ENCODE measurements around the gene FBXO22.
"Not testable (repeated sequence)": the region's sequence is repeated elsewhere in the genome, so short reads cannot be mapped to it uniquely, and the experiment has no call there.

Gene FBXO22

DNA sequence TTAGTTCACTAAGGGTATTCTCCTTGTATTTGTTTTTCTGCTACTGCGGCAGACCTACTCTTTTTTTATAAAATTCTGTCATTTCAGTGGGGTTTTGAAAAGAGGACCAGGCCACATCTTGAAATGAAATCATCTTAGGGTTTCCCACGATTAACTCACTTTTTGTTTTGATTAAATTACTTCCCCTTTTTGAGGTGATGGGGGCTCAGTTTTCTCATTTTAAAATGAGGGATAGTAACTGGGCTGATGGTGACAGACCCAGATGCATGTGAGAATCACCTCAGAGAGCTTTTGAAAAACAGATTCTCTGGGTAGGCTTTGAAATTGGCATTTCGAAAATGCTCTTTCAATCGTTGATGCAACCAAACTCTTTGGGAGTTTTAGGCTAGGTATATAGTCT lies 36.2 kb upstream of the FBXO22 start:
- no peak for TF ChIP-seq ELF4 (IDR thresholded peaks at IDR 0.05)
- TF ChIP-seq FOXM1 (IDR thresholded peaks at IDR 0.05; ENCODE audit: borderline replicate concordance), result no peak
- TF ChIP-seq ZNF384 (IDR thresholded peaks at IDR 0.05), result no peak
- no peak for TF ChIP-seq CTBP1 (IDR thresholded peaks at IDR 0.05; ENCODE audit: borderline replicate concordance)
- TF ChIP-seq TARDBP (IDR thresholded peaks at IDR 0.05), result no peak
- no peak for TF ChIP-seq NFRKB (IDR thresholded peaks at IDR 0.05)
- no peak for TF ChIP-seq FOXK2 (IDR thresholded peaks at IDR 0.05)
- TF ChIP-seq, protein P1, sequence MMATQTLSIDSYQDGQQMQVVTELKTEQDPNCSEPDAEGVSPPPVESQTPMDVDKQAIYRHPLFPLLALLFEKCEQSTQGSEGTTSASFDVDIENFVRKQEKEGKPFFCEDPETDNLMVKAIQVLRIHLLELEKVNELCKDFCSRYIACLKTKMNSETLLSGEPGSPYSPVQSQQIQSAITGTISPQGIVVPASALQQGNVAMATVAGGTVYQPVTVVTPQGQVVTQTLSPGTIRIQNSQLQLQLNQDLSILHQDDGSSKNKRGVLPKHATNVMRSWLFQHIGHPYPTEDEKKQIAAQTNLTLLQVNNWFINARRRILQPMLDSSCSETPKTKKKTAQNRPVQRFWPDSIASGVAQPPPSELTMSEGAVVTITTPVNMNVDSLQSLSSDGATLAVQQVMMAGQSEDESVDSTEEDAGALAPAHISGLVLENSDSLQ (IDR thresholded peaks at IDR 0.05), result no peak
- no peak for TF ChIP-seq BHLHE40 (IDR thresholded peaks at IDR 0.05; ENCODE audit: borderline replicate concordance)
- TF ChIP-seq SP1 (IDR thresholded peaks at IDR 0.05), result no peak
- no peak for TF ChIP-seq ARNT (IDR thresholded peaks at IDR 0.05)
- no peak for TF ChIP-seq HDGF (IDR thresholded peaks at IDR 0.05; ENCODE audit: borderline replicate concordance)
- TF ChIP-seq L3MBTL2 (conservative IDR thresholded peaks at IDR 0.05), result no peak
- TF ChIP-seq LEF1 (IDR thresholded peaks at IDR 0.05; ENCODE audit: borderline replicate concordance), result no peak
- no peak for TF ChIP-seq SUZ12 (IDR thresholded peaks at IDR 0.05)
- no peak for TF ChIP-seq FOXA1 (IDR thresholded peaks at IDR 0.05)
- ChIA-PET CTCF (no interaction called here), POLR2A (interaction anchor here (0.7 kb wide), 1 partner anchor 25 kb away, joined by 3 read pairs; the partner anchor contains the start of gene UBE2Q2)
- no peak for DNase-seq (ENCODE audit: extremely low spot score)

DNA sequence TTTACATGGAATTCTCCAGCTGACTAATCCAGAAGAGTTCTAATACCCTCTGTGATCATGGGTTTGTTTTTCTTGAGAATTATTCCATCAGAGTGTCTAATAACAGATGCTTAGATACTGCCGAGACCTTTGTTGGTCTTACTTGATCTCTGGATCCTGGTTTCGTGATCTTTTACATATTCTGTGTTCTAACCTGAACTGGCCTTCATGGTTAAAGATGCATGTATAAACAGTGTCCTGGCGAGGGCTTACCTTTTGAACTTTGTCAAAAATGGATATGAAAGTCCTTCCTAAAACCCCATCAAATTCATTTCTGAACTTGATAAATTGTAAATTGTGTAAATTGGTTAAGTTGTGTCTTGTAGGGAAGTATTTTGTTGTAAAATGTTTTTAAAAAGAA lies 35.7 kb upstream of the FBXO22 start:
- no peak for DNase-seq (ENCODE audit: extremely low spot score)
- TF ChIP-seq HDGF (IDR thresholded peaks at IDR 0.05; ENCODE audit: borderline replicate concordance) (no peak), FOXA1 (IDR thresholded peaks at IDR 0.05) (no peak), BHLHE40 (IDR thresholded peaks at IDR 0.05; ENCODE audit: borderline replicate concordance) (no peak), SUZ12 (IDR thresholded peaks at IDR 0.05) (no peak), FOXK2 (IDR thresholded peaks at IDR 0.05) (no peak), L3MBTL2 (conservative IDR thresholded peaks at IDR 0.05) (no peak), CTBP1 (IDR thresholded peaks at IDR 0.05; ENCODE audit: borderline replicate concordance) (no peak), FOXM1 (IDR thresholded peaks at IDR 0.05; ENCODE audit: borderline replicate concordance) (no peak), ELF4 (IDR thresholded peaks at IDR 0.05) (no peak), LEF1 (IDR thresholded peaks at IDR 0.05; ENCODE audit: borderline replicate concordance) (no peak), SP1 (IDR thresholded peaks at IDR 0.05) (no peak)
- ChIA-PET POLR2A (interaction anchor here (0.7 kb wide), 1 partner anchor 25 kb away, joined by 3 read pairs; the partner anchor contains the start of gene UBE2Q2), CTCF (no interaction called here)

DNA sequence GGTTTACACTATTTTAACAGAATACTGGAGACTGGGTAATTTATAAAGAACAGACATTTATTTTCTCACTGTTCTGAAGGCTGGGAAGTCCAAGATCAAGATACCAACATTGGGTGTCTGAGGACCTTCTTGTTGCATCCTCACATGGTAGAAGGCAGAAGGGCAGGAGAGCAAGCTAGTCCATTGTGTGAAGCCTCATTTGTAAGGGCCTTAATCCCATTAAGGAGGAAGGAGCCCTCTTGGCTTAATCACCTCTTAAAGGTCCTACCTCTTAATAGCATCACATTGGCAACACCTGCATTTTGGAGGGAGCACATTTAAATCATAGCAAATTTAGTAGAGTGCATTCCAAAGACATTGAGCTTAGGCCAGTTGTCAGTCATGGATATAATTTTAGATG lies 34.2 kb upstream of the FBXO22 start:
- POLR2A ChIA-PET, result no interaction called here
- CTCF ChIA-PET, result interaction anchor here (0.9 kb wide), 1 partner anchor 22 kb away, joined by 3 read pairs; no protein-coding TSS in a partner anchor
- DNase-seq (ENCODE audit: extremely low spot score), result no peak
- TF ChIP-seq FOXA1 (IDR thresholded peaks at IDR 0.05) (no peak), HDGF (IDR thresholded peaks at IDR 0.05; ENCODE audit: borderline replicate concordance) (no peak), TARDBP (IDR thresholded peaks at IDR 0.05) (no peak)

DNA sequence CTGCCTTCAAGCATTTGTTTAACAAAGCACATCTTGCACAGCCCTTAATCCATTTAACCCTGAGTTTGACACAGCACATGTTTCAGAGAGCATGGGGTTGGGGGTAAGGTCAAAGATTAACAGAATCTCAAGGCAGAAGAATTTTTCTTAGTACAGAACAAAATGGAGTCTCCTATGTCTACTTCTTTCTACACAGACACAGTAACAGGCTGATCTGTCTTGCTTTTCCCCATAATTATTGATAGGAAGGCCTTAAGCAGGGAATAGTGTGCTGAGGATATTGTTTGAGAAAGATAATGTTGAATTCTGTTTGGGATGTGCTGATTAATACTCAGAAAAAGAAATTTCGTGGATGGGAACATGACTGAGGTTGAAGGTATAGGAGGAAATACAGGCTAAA lies 32.1 kb upstream of the FBXO22 start:
- DNase-seq (ENCODE audit: extremely low spot score); CTCF ChIA-PET; POLR2A ChIA-PET: not testable (repeated sequence)

DNA sequence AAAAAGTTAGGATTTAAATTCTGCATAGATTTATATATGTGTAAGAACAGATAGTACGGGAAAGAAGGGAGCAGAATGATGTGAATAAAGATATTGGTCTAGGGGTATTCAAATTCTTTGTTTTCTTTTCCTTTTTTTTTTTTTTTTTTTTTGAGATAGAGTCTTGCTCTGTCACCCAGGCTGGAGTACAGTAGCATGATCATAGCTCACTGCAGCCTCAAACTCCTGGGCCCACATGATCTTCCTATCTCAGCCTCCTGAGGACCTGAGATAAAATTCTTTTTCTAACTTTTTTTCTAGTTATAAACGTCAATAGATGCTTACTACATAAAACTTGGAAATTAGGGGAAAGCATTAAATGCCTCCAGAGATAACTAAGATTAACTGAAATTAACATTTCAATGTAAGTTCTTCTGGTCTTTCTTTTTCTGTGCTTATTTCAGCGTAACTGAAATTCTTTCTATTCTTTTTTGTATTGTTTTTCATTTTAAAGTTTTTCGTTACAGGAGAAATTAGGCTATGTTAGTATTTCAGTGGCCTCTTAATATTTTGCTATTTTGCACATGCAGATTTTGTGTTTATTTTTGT lies 31.2 kb upstream of the FBXO22 start:
- POLR2A ChIA-PET, result no interaction called here
- TF ChIP-seq ELF4 (IDR thresholded peaks at IDR 0.05), result no peak
- TF ChIP-seq FOXK2 (IDR thresholded peaks at IDR 0.05), result no peak
- no peak for TF ChIP-seq BHLHE40 (IDR thresholded peaks at IDR 0.05; ENCODE audit: borderline replicate concordance)
- no peak for TF ChIP-seq ARNT (IDR thresholded peaks at IDR 0.05)
- no peak for TF ChIP-seq CTBP1 (IDR thresholded peaks at IDR 0.05; ENCODE audit: borderline replicate concordance)
- TF ChIP-seq L3MBTL2 (conservative IDR thresholded peaks at IDR 0.05), result no peak
- no peak for TF ChIP-seq HDGF (IDR thresholded peaks at IDR 0.05; ENCODE audit: borderline replicate concordance)
- no peak for TF ChIP-seq LEF1 (IDR thresholded peaks at IDR 0.05; ENCODE audit: borderline replicate concordance)
- DNase-seq (ENCODE audit: extremely low spot score), result no peak
- CTCF ChIA-PET, result no interaction called here

DNA sequence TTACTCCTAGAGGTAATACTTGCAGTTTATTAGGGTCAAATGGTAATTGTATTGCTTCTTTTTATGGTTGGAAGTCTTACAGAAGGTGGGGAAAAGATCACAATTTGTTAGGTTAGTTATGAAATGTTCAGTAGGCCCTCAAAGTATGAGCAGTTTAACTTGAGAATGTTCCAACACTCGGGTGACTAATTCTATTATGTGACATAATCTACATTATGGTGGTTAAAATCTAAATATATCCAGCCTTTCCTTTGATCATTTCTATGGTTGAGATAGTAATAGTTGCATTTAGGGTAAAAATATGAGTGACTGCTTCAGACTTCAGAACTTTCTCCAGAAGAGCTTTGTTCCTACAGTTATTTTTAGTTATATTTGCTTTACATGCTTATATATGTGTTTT lies 19.6 kb upstream of the FBXO22 start:
- TF ChIP-seq SUZ12 (IDR thresholded peaks at IDR 0.05) (no peak), ELF4 (IDR thresholded peaks at IDR 0.05) (no peak), FOXM1 (IDR thresholded peaks at IDR 0.05; ENCODE audit: borderline replicate concordance) (no peak)
- no peak for DNase-seq (ENCODE audit: extremely low spot score)
- ChIA-PET POLR2A (interaction anchor here (1.1 kb wide), 1 partner anchor 20 kb away, joined by 3 read pairs; no protein-coding TSS in a partner anchor), CTCF (interaction anchor here (0.9 kb wide), 1 partner anchor 40 kb away, joined by 3 read pairs; no protein-coding TSS in a partner anchor)

DNA sequence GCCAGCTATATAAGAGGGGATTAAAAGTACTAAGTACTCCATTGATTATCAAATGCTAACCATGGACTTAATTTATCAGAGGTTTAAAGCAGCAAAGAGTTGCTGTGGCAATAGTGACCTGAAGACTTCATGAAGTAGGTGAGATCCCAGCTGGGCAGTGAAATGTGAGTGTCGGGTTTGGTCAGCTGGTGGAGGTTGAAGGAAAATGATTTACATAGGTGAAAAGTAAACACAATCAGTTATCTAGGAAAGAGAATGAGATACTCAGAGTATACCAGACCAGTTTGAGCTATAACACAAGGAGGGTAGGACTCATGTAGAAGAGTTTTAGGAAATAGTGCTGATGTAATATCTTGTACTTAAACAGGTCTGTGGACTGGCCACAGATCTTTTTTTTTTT lies 16.5 kb upstream of the FBXO22 start:
- no peak for DNase-seq (ENCODE audit: extremely low spot score)
- CTCF ChIA-PET, result no interaction called here
- POLR2A ChIA-PET, result interaction anchor here (0.7 to 1.4 kb wide), 2 partner anchors 15 to 17 kb away, joined by 3 read pairs; no protein-coding TSS in a partner anchor
- no peak for TF ChIP-seq BHLHE40 (IDR thresholded peaks at IDR 0.05; ENCODE audit: borderline replicate concordance)
- no peak for TF ChIP-seq CTBP1 (IDR thresholded peaks at IDR 0.05; ENCODE audit: borderline replicate concordance)
- TF ChIP-seq NFRKB (IDR thresholded peaks at IDR 0.05), result no peak
- no peak for TF ChIP-seq LEF1 (IDR thresholded peaks at IDR 0.05; ENCODE audit: borderline replicate concordance)
- no peak for TF ChIP-seq FOXM1 (IDR thresholded peaks at IDR 0.05; ENCODE audit: borderline replicate concordance)
- no peak for TF ChIP-seq FOXK2 (IDR thresholded peaks at IDR 0.05)
- no peak for TF ChIP-seq ZNF384 (IDR thresholded peaks at IDR 0.05)
- TF ChIP-seq L3MBTL2 (conservative IDR thresholded peaks at IDR 0.05), result no peak
- TF ChIP-seq, protein P1 (IDR thresholded peaks at IDR 0.05), result no peak
- no peak for TF ChIP-seq ARNT (IDR thresholded peaks at IDR 0.05)
- no peak for TF ChIP-seq HDGF (IDR thresholded peaks at IDR 0.05; ENCODE audit: borderline replicate concordance)
- no peak for TF ChIP-seq SUZ12 (IDR thresholded peaks at IDR 0.05)
